Daoy (cell line): ENCODE data around the gene PCSK1. TPM values are rescaled to one million over a fixed set of nuclear protein-coding genes. Genes with fewer than 3 reads are reported as not detected.
"Not testable (repeated sequence)": the region's sequence is repeated elsewhere in the genome, so short reads cannot be mapped to it uniquely, and the experiment has no call there.

ENCODE experiments used
- DNase-seq: peaks from one replicate; pipeline ENCODE4 v3.0.0-alpha.2; 2015; ENCODE audit warnings: low read depth
- total RNA-seq: library from RNA; depleted of rRNA; stranded (reverse); fragments of >200 nt; shearing (Covaris generic); gene quantifications from 2 replicates; pipeline ENCODE4 v1.2.3, GENCODE V29; 2014; rRNA removed

Gene PCSK1
- total RNA-seq, 1 experiment from 2014 or later: 2.2 TPM

DNA sequence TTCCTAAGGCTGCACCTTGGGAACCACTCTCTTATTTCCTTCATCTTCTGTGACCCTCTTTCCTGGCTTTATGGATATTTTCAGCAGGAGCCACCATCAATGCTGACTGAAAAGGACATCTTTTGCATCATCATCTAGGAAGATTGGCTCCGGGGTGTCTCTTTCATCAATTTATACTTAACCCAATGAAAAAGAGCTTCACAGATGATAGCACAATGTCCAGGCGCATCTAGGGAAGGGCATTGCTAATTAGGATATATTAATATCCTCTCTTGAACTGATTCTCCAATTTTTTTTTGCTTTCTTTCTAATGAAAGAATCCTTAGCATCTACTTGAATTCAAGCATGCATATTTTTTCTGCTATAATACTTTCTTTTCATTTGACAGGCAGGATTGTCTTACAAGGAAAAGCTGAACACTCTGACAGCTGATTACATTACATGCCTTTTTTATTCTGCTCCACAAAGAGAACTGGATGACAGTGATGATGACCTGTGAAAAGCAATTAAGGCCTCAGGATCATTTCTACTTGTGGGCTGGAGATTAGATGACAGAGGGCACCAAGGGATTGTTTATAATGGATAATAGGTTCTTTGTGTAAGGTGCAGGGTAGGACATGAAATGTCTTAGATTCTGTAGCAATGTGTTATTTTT lies 60.2 kb downstream of the PCSK1 start:
- DNase-seq: no peak

DNA sequence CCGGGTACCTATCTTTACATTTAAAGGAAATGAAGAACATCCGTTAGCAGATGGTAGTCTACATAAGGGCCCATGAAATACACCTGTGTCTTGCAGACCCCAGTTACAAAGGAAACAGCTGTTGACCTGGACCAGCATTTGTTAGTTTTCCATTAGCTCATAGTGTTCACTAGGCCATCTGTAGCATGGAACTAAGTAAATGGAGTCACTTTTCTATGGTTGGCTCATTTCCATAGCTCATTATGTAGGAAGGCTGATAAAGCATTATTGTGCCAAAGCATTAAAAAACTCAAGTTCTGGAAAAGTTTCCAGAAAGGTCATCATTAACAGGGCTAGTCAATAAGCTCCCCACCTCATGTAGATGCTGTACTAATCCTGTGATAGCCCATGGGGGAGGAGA lies 62.1 kb downstream of the PCSK1 start:
- DNase-seq: no peak

DNA sequence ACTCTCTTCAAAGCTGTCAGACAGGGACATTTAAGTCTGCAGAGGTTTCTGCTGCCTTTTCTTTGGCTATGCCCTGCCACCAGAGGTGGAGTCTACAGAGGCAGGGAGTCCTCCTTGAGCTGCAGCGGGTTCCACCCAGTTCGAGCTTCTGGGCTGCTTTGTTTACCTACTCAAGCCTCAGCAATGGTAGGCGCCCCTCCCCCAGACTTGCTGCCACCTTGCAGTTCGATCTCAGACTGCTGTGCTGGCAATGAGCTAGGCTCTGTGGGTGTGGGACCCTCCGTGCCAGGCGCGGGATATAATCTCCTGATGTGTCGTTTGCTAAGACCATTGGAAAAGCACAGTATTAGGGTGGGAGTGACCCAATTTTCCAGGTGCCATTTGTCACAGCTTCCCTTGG lies 65.7 kb downstream of the PCSK1 start:
- DNase-seq: not testable (repeated sequence)

DNA sequence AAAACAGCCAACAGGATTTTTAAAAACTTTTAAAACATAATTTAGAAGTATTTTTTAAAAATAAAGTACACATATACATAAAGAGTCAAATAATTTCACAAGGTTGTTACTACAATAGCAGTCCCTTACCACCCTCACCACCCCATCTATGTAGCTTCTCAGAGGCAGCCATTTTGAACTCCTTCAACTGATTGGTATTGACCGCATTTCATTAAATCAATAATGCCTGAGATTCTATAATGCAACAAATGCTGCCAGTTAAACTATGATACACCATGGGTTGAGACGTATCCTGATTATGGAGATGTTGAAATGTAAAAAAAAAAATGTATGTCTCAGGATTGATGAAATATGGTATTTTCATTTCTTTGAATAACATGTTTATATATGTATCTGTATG lies 78.8 kb downstream of the PCSK1 start:
- DNase-seq: no peak

DNA sequence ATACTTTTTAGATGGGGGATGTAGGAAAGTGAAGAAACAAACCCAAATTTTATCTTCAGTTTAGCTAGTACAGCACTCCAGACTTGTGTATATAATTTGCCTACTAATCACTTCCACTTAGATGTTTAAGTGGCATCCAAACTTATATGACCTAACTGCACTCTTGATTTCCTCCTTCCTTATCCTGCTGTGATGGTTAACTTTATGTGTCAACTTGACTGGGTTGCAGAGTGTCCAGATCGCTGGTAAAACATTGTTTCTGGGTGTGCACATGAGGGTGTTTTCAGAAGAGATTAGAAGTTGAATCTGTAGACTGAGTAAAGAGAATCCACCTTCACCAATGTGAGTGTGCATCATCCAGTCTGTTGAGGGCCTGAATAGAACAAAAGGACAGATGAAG lies 79.8 kb downstream of the PCSK1 start:
- no peak for DNase-seq

DNA sequence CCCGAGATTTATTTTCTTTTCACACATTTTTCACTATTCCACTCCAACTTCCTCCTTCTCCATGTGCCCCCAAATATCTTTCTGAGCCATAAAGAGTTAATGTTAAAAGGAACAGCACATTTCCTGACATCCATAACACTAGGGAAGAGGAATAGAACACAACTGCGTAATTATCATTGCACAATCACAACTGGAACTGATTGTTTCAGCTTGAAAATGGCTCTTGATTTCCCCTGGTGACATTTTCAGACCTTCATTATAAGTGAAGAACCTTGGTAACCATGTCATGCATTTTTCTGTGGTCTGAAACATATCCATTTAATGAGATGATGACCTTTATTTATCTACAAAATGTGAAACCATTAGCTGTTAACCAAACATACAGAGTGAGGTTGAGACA lies 82.4 kb downstream of the PCSK1 start:
- no peak for DNase-seq

DNA sequence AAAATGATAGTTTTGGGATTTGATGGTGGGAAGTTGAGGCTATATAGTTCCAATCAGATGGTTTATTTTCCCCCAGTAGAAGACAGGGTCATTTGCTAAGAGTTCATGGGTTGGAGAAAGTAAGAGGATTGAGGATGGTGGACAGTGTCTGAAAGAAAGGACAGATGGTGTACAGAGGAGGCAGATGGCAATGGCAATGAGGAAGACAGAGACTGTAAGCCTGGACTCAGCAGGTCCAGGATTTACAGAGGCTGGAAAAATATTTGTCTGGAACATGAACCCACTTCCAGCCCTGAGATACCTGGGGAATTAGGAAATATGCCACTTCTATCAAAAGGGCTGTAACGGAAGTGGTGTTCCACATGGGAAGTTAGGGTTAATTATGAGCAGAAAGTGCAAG lies 84.5 kb downstream of the PCSK1 start:
- no peak for DNase-seq

DNA sequence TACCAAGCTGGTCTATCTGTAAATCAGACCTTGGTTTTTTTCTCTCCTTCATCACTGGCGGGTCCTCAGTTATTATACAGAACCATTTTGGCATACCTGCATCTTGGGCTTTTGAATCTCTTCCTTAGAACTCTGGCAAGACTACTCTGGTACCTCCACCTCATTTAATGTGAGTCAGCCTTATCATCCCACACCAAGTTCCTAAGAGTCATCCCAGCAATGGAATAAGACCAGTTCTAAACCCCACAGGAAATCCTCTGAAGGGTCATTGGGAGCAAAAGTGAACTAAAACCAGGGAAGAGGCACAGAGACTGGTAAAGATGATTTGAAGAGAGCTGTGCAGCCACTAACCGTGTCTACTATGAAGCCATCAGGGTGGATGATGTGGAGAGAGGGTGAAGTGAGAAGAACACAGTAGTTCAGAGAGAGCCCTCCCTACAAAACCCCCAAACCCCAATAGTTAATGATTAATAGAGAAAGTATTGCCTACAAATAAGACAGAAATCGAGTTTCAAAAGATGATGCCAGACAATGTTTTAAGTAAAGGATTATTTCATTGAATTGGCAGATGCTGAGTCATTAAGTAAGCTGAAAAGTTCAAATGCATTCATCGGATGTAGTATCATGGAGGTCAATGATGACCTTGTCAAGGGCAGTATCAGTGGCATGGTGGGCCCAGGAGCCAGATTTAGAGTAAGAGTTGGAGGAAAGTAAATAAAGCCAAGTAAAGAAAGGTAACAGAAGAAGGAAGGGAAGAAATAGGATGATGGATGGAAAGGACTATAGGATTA lies 85.4 kb downstream of the PCSK1 start:
- DNase-seq: no peak

DNA sequence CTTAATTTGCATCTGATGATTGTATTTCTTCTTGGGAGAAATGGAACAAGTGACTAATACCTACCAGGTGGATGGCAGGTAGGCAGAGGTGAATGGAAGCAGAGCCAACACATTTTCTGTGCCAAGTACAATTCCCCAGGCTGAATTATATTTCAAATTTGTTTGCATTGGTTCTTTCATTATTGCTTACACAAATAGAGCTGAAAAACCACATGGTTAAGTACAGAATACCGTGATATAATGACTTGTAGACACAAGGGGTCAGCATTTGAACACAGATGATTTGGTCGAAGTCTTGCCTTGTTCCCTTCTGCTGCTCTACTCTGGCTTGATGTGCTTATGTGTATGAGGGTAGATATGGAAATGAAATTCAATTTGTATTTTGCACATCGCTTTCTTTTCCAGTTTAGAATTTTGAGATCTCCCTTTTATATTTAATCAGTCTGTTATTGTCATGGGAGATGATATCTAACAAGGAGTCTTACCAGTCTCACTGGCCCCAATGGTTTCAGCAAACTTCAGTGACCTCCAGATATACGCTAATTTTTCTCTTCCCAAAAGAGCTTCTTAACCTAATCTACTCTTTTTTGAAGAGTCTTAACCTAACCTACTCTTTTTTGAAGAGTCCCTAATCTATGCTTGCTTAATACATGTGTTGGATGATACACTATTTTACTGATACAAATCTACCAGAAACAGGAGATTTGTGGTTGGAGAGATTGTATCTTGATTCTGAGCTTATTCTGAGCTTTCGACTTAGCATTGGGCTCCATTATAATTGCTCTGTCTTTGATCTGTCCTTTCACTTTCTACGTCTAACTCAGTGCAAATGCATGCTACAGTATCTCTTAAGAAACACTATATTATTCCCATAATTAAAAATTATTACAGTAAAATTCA lies 88.1 kb downstream of the PCSK1 start:
- peak; percentile 67 for DNase-seq

DNA sequence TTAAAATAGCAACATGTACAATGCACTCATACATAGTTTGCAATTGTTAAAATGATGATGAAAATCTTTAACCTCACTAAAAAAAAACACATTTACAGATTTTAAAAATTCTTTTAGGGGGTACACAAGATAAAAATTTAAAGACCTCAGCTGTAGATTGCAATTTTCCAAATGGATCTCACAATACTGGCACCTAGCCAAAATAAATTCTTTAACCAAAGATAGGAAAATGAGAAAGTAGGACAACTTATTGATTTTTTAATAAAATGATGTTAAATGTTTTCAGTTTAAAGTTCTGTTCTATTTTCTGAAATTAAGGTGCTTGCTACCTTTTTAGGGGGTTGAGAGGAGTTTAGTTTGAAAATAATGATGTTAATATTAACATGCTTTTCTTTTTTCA lies 90.0 kb downstream of the PCSK1 start:
- no peak for DNase-seq

DNA sequence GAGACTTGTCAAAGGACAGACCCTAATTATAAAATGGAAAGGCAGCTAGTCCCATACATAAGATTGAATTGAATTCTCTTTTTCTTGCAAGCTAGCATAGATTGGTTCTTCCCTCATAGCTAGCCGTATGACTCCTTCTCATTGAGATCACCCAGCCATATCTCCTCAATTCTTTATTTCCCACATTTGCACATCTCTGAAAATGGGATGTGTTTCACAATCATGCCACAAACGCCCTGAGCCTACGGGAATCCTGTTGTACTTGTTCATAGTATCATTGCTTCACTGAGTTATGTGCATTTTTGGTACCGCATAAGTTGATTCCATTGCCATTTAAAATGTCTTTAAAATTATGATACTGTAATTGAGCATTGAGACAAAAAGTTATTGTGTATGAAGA lies 90.5 kb downstream of the PCSK1 start:
- DNase-seq: no peak

Other genes starting within 250 kb of the PCSK1 start
- 124 and 134 TPM in 2 replicates for gene CAST, start 229.1 kb upstream of the PCSK1 start, total RNA-seq